Measurements from ENCODE around the gene BAIAP2. TPM values are rescaled to one million over a fixed set of nuclear protein-coding genes. Genes with fewer than 3 reads are reported as not detected.

The BAIAP2 gene
- total RNA-seq, 1 donor from 2014 or later = 119 TPM

- peaks cover 82% of the 10 kb centered on the region for H3K36me3 ChIP-seq
These were observed 78.3 kb downstream of the BAIAP2 start for GRCh38 chr17:81113158-81113724.

GRCh38 chr17:81114351-81115093 is 79.6 kb downstream of the BAIAP2 start:
- intact Hi-C loops (cut with DNase I) = no loop called here
- Histone ChIP-seq H3K4me3 (no peak overlapping the region), H3K27ac (no peak overlapping the region), H3K9me3 (no peaks in the 10 kb centered on the region), H3K27me3 (ENCODE audit: low read depth) (no peaks in the 10 kb centered on the region), H3K4me1 (peaks cover 4% of the 10 kb centered on the region), H3K36me3 (peaks cover 73% of the 10 kb centered on the region)
- no peak for DNase-seq
- no peak for ATAC-seq
- no peak for TF ChIP-seq CTCF (IDR thresholded peaks at IDR 0.05)

More at GRCh38 chr17:81113158-81113724, 78.3 kb downstream of the BAIAP2 start:
- Histone ChIP-seq H3K4me3 (no peak overlapping the region), H3K27ac (no peak overlapping the region), H3K4me1 (no peaks in the 10 kb centered on the region), H3K27me3 (ENCODE audit: low read depth) (no peaks in the 10 kb centered on the region), H3K9me3 (no peaks in the 10 kb centered on the region)
- no peak for ATAC-seq
- no peak for TF ChIP-seq CTCF (IDR thresholded peaks at IDR 0.05)
- intact Hi-C loops (cut with DNase I) = no loop called here
- no peak for DNase-seq

- intact Hi-C loops (cut with DNase I) = no loop called here
- TF ChIP-seq CTCF (IDR thresholded peaks at IDR 0.05) = no peak
- H3K36me3 ChIP-seq = peaks cover 66% of the 10 kb centered on the region
- DNase-seq (no peak), ATAC-seq (no peak)
- peaks cover 4% of the 10 kb centered on the region for H3K4me1 ChIP-seq
- H3K27me3 ChIP-seq (ENCODE audit: low read depth) = no peaks in the 10 kb centered on the region
- H3K4me3 ChIP-seq = no peak overlapping the region
- no peak overlapping the region for H3K27ac ChIP-seq
- no peaks in the 10 kb centered on the region for H3K9me3 ChIP-seq
These were observed 80.3 kb downstream of the BAIAP2 start for GRCh38 chr17:81115219-81115618.

GRCh38 chr17:81115749-81116464 is 81.0 kb downstream of the BAIAP2 start:
- intact Hi-C loops (cut with DNase I) = no loop called here
- no peak overlapping the region for H3K27ac ChIP-seq
- no peak overlapping the region for H3K4me3 ChIP-seq
- ATAC-seq (no peak), DNase-seq (no peak)
- H3K27me3 ChIP-seq (ENCODE audit: low read depth) = no peaks in the 10 kb centered on the region
- TF ChIP-seq CTCF (IDR thresholded peaks at IDR 0.05) = no peak
- H3K4me1 ChIP-seq = peaks cover 4% of the 10 kb centered on the region
- no peaks in the 10 kb centered on the region for H3K9me3 ChIP-seq
- H3K36me3 ChIP-seq = peaks cover 59% of the 10 kb centered on the region

GRCh38 chr17:81116704-81117103 is 81.8 kb downstream of the BAIAP2 start:
- Histone ChIP-seq H3K27me3 (ENCODE audit: low read depth) (no peaks in the 10 kb centered on the region), H3K27ac (no peak overlapping the region), H3K9me3 (no peaks in the 10 kb centered on the region), H3K36me3 (peaks cover 52% of the 10 kb centered on the region), H3K4me1 (peaks cover 4% of the 10 kb centered on the region), H3K4me3 (no peak overlapping the region)
- no peak for ATAC-seq
- intact Hi-C loops (cut with DNase I) = no loop called here
- TF ChIP-seq CTCF (IDR thresholded peaks at IDR 0.05) = no peak
- DNase-seq = no peak

Measured in lower lobe of right lung (tissue), 2 donors.